Measurements from ENCODE around the gene EVX1.

- TF ChIP-seq POLR2A (IDR thresholded peaks at IDR 0.05) (no peak), CTCF (IDR thresholded peaks at IDR 0.05) (no peak)
Observed at GRCh38 chr7:27198871-27199801, 43.5 kb upstream of the EVX1 start.

Measured in thyroid gland (tissue), 4 donors.